GM06990 (cell line): ENCODE results near the gene DNAH10.
A peak's percentile ranks its signal among the peaks of the same experiment; 100 is the strongest.

Source experiments
- DNase-seq: peaks from one replicate; pipeline ENCODE4 v3.0.0-alpha.2; 2011; ENCODE audit not compliant: insufficient read length; ENCODE audit errors: extremely low read depth
- H3K27me3 ChIP-seq: replicated peaks from 2 replicates; pipeline ENCODE4 v1.6.0; 2011; ENCODE audit warnings: low read length; ENCODE audit not compliant: control insufficient read depth, insufficient read depth
- H3K36me3 ChIP-seq: 2 replicates; pipeline ENCODE4 v1.5.1; 2011; ENCODE audit warnings: low read length; ENCODE audit not compliant: control insufficient read depth, insufficient read depth
- H3K4me3 ChIP-seq: replicated peaks from 2 replicates; pipeline ENCODE4 v1.5.1; 2011; ENCODE audit warnings: low read depth, mild to moderate bottlenecking, control low read depth, low read length
- TF ChIP-seq, protein P1 (sequence below): IDR thresholded peaks from 2 replicates; pipeline ENCODE4 v1.5.1; 2011; ENCODE audit warnings: low read length, control low read depth, mild to moderate bottlenecking, inconsistent platforms; ENCODE audit not compliant: insufficient read depth, poor library complexity, severe bottlenecking

The DNAH10 gene

DNA sequence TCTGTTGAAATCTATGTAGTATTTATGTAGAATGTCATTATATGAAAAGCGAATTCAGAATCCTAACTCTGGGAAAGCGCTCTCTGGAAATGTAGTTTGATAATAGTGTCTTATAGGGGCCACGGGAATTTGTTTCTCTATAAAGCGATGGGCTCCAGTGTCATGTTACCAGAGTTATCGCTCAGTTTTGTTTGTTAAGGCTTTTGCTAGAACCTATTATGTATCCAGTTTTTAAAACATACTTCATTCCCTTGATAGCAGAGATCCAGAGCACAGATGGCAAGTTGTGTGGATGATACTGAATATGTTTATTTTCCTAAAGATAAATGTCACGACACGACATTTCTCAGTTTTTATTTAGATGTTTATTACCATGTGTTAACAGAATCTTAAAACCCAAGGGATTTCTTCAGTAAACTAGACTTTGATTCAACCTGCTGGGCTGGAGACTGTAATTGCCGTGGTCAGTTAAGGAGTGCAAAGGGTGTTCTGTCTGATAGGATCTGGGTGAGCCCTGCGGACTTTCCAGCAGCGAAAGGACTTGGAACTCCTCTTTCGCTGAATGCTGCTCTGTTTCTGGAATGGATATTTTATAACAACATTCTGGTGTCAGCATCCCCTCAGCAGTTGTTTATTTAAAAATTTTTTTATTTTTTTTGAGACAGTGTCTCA lies 1.7 kb upstream of the DNAH10 start:
- Histone ChIP-seq H3K36me3 (peaks cover 1% of the 10 kb centered on the region), H3K4me3 (no peak overlapping the region), H3K27me3 (no peaks in the 10 kb centered on the region)
- DNase-seq = no peak
- TF ChIP-seq, protein P1, sequence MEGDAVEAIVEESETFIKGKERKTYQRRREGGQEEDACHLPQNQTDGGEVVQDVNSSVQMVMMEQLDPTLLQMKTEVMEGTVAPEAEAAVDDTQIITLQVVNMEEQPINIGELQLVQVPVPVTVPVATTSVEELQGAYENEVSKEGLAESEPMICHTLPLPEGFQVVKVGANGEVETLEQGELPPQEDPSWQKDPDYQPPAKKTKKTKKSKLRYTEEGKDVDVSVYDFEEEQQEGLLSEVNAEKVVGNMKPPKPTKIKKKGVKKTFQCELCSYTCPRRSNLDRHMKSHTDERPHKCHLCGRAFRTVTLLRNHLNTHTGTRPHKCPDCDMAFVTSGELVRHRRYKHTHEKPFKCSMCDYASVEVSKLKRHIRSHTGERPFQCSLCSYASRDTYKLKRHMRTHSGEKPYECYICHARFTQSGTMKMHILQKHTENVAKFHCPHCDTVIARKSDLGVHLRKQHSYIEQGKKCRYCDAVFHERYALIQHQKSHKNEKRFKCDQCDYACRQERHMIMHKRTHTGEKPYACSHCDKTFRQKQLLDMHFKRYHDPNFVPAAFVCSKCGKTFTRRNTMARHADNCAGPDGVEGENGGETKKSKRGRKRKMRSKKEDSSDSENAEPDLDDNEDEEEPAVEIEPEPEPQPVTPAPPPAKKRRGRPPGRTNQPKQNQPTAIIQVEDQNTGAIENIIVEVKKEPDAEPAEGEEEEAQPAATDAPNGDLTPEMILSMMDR = no peak

DNA sequence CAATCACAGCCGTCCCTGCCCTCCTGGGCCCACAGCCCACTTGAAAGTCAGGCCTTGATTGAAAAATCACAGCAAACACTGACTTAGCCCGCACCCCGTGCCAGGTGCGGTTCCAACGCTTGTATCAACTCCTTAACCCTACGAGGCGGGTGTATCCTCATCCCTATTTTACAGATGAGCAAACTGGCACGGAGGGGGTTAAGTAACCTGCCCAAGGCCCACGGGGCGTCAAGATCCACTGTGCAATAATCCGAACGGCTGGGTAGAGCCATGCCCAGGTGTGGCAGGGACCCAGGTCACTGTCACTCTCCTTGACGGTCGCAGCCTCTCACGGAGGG lies 583 bp downstream of the DNAH10 start:
- DNase-seq = no peak
- H3K36me3 ChIP-seq = no peaks in the 10 kb centered on the region
- no peaks in the 10 kb centered on the region for H3K27me3 ChIP-seq
- TF ChIP-seq, protein P1 = no peak
- H3K4me3 ChIP-seq = peak overlapping the region; percentile 55

DNA sequence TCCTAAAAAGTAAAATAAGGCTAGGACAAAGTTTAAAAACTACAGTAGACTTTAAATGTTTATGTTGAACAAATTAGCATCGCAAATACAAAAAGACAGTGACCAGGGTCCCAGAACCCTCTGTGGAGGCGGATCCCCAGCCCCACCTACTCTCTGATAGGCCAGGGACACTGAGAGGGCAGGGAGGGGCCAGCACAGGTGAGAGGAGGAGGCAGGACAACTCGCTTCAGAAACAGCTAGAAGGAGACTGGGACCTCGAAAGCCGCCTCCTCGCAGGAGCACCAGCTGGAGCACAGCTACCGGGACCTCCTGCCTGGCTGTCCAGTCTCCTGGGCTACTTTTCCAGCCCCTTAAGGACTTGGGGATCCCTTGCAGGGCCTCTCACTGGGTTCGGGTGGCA lies 992 bp downstream of the DNAH10 start:
- Histone ChIP-seq H3K4me3 (no peak overlapping the region), H3K27me3 (no peaks in the 10 kb centered on the region), H3K36me3 (no peaks in the 10 kb centered on the region)
- TF ChIP-seq, protein P1 = no peak
- no peak for DNase-seq

DNA sequence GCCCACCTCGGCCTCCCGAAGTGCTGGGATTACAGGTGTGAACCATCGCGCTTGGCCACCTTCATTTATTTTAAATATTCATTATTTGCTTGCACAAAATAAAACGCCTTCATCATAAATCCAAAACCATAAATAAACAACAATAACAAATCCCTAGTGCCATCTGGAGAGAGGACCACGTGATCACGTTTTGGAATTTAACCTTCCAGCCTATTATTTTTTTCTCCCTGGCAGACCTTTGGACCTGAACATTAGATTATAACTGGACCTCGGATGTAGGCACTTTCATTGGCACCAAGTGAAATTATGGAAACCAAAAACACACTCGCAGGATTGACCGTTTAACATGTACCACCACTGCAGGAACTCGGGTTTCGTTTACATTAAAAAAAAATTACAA lies 2.0 kb downstream of the DNAH10 start:
- no peaks in the 10 kb centered on the region for H3K27me3 ChIP-seq
- no peak for DNase-seq
- H3K4me3 ChIP-seq = no peak overlapping the region
- no peaks in the 10 kb centered on the region for H3K36me3 ChIP-seq
- TF ChIP-seq, protein P1 = no peak

DNA sequence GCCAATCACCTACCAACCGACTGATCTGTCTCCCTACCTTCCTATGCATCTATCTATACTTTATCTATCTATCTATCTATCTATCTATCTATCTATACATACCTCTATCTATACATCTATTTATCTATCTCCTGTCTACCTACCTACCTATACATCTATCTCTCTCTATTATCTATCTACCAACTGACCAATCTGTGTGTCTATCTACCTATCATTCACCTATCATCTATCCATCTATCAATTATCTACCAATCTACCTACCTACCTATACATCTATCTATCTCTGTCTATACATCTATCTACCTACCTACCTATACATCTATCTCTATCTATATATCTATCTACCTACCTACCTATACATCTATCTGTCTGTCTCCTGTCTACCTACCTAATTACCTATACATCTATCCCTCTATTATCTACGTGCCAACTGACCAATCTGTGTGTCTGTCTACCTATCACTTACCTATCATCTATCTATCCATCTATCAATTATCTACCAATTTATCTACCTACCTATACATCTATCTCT lies 3.5 kb downstream of the DNAH10 start:
- TF ChIP-seq, protein P1 = no peak
- H3K27me3 ChIP-seq = no peaks in the 10 kb centered on the region
- no peak overlapping the region for H3K4me3 ChIP-seq
- DNase-seq = no peak
- no peaks in the 10 kb centered on the region for H3K36me3 ChIP-seq

DNA sequence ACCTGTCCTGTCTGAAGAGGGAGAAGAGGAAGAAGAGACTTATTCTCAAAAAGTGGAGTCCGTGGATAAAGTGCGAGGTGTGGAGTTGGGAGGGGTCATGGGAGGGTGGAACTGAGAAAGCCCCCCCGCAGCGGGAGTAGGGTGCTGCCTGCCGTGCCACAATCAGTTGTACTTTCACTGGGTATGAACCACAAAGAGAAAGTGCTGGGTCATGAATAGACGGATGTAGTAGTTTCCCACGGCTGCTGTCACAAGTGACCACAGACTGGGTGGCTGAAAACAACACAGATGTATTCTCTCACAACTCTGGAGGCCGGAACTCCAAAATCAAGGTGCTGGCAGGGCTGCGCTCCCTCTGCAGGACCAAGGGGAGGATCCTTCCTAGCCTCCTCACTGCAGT lies 5.5 kb downstream of the DNAH10 start:
- TF ChIP-seq, protein P1 = no peak
- H3K36me3 ChIP-seq = no peaks in the 10 kb centered on the region
- no peaks in the 10 kb centered on the region for H3K27me3 ChIP-seq
- DNase-seq = peak; percentile 66
- no peak overlapping the region for H3K4me3 ChIP-seq
